Putamen (tissue), 1 donor: ENCODE data around the gene AGBL3.
"Not testable (repeated sequence)": the region's sequence is repeated elsewhere in the genome, so short reads cannot be mapped to it uniquely, and the experiment has no call there.

Source experiments
- DNase-seq: peaks from one replicate; pipeline ENCODE4 v3.0.0-alpha.2; 2016; ENCODE audit warnings: low spot score

AGBL3 gene

GRCh38 chr7:135076882-135077281, 90.6 kb downstream of the AGBL3 start:
- DNase-seq: no peak

- no peak for DNase-seq
These were observed 91.3 kb downstream of the AGBL3 start for GRCh38 chr7:135077642-135078041.

- no peak for DNase-seq
These were observed 91.7 kb downstream of the AGBL3 start for GRCh38 chr7:135078051-135078450.

GRCh38 chr7:135079068-135079467, 92.8 kb downstream of the AGBL3 start:
- DNase-seq: no peak

- no peak for DNase-seq
These were observed 96.7 kb downstream of the AGBL3 start for GRCh38 chr7:135083005-135083404.

GRCh38 chr7:135088566-135088965, 102.3 kb downstream of the AGBL3 start:
- DNase-seq: no peak

GRCh38 chr7:135091717-135092116, 105.4 kb downstream of the AGBL3 start:
- DNase-seq: no peak

- DNase-seq: no peak
These were observed 108.3 kb downstream of the AGBL3 start for GRCh38 chr7:135094472-135095237.

GRCh38 chr7:135095450-135095849, 109.1 kb downstream of the AGBL3 start:
- DNase-seq: no peak

- DNase-seq: no peak
These were observed 112.1 kb downstream of the AGBL3 start for GRCh38 chr7:135098391-135098790.

- no peak for DNase-seq
These were observed 114.5 kb downstream of the AGBL3 start for GRCh38 chr7:135100856-135101255.

- no peak for DNase-seq
These were observed 116.1 kb downstream of the AGBL3 start for GRCh38 chr7:135102372-135102771.

- DNase-seq: no peak
These were observed 123.3 kb downstream of the AGBL3 start for GRCh38 chr7:135109562-135109961.

- DNase-seq: no peak
These were observed 123.7 kb downstream of the AGBL3 start for GRCh38 chr7:135109976-135110375.

GRCh38 chr7:135111379-135111778, 125.1 kb downstream of the AGBL3 start:
- DNase-seq: no peak

- DNase-seq: no peak
These were observed 128.3 kb downstream of the AGBL3 start for GRCh38 chr7:135114622-135115021.

GRCh38 chr7:135117096-135117495, 130.8 kb downstream of the AGBL3 start:
- DNase-seq: no peak

- DNase-seq: no peak
These were observed 135.6 kb downstream of the AGBL3 start for GRCh38 chr7:135121868-135122267.

- DNase-seq: not testable (repeated sequence)
These were observed 138.3 kb downstream of the AGBL3 start for GRCh38 chr7:135124631-135125030.

- DNase-seq: no peak
These were observed 142.6 kb downstream of the AGBL3 start for GRCh38 chr7:135128931-135129330.

- DNase-seq: no peak
These were observed 143.3 kb downstream of the AGBL3 start for GRCh38 chr7:135129579-135129978.

GRCh38 chr7:135143885-135144668, 157.8 kb downstream of the AGBL3 start:
- DNase-seq: no peak

GRCh38 chr7:135147341-135147898, 161.1 kb downstream of the AGBL3 start:
- no peak for DNase-seq
